NCI-H1417 (cell line): ENCODE measurements around the gene VAC14.

ENCODE experiments used
- DNase-seq, 3 experiments: peaks; one replicate each; lab custom pipeline; 2025; lab: John Stamatoyannopoulos, UW

Gene VAC14

GRCh38 chr16:70760221-70760620 lies 40.7 kb downstream of the VAC14 start:
- DNase-seq, result no peak

DNA sequence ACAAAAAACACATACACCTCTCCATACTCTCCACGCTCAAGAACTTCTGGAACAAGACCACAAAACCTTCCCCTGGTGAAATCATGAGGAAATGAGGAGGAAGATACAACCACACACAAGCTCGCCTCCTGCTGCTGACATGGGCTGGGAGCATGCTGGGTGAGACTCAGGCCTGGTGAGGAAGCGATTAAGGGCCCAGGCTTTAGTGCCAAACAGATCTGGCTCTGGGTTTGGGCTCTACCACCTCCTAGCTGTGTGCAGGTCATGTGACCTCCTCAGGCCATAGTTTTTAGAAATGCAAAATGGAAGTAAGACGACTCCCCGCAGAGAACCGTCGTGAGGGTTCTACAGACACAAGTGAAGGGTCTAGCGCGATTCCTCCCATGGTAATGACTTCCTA lies 41.3 kb downstream of the VAC14 start:
- no peak for DNase-seq

DNA sequence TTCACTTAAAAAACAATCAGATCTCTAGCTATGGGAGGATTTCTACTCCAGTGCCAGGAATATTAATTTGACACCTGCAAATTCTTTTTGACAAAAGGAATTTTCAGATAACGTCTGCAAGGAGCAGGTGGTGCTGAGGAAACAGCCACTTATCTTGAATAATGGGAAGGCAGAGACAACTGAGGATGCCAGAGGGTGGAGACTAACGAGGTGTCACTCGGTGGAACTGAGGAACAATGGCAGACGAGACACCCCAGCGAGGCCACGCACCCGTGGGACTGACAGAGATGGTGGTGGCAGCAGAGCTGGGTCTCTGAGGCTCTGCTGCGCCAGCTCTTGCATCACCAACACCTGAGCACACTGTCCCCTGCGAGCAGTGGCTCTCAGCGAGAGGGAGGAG lies 42.2 kb downstream of the VAC14 start:
- DNase-seq, result peak in 1 of 3 experiments; percentile 1

GRCh38 chr16:70757183-70757582 lies 43.8 kb downstream of the VAC14 start:
- no peak for DNase-seq

GRCh38 chr16:70756071-70756470 lies 44.9 kb downstream of the VAC14 start:
- DNase-seq, result no peak

DNA sequence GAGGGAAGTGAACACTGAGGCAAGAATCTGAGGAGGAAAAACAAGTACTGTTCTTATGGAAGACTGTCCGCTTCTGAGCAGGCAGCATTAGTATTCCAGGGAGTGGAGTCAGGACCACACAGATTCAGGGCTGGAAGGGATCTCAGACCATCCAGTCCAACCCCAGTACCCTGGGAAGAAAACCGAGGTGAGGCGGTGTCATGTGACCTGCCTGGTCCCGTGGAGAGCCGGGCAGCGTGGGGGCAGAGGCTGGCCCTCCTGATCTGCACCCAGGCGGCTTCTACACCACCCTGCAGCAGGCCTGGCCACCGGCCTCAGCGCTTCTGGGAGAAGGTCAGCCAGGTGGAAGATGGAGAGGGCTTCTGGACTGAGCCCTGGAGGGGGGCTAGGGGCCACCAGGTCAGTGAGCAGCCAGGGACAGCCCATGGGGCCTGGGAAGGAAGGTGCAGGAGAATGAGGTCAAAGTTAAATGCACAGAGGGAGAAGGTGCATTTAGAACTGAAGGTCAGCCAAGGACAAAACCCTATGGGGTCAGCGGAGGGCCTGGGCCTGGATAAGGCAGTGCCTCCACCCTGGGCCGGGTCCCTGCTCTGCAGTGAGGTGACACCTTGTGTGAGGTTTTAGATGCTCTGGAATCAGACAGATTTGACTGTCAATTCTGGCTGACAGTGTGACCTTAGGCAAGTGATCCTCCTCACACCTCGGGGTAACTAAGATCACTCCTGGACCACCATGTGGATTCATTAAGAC lies 45.9 kb downstream of the VAC14 start:
- DNase-seq, result no peak

GRCh38 chr16:70754371-70754770 lies 46.6 kb downstream of the VAC14 start:
- DNase-seq, result no peak

- DNase-seq, result no peak
These were observed 47.1 kb downstream of the VAC14 start for GRCh38 chr16:70753694-70754325.

DNA sequence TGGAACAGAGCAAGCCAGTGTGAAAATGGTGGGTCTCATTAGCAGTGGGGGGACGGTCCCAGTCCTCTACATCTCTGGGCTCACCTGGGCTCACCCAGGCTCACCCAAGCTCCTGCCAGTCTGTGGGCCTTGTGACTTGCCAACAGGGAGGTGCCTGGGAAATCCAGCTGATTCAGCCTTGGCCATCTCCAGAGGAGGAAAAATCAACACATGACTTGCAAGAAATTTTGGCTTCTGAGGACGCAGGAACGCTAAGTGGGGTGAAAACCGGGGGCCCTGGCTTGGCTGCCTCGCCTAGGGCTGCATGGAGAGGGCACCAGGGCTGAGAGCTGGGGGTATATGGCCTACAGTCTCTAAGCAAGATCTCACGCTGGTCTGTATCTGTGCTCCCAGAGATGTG lies 47.7 kb downstream of the VAC14 start:
- DNase-seq, result no peak

- DNase-seq, result no peak
These were observed 48.5 kb downstream of the VAC14 start for GRCh38 chr16:70752426-70752825.

DNA sequence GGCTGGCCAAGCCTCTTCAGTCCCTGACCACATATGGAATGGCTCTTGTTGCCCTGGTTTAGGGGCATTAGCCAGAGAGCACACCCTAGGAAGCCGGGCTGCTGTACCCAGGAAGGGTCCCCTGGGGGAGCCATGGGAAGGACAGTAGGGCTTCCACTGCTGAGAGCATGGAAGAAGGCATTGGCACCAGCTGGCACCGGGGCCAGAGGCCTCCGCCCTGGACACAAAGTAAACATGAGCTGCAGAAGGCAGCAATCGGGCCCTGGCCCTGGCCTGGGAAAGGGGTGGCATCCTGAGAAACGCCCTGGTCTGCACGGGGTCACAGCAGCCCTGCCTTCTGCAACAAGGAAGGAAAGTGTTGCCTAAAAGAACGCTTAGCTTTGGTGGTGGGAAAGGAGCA lies 49.4 kb downstream of the VAC14 start:
- DNase-seq, result no peak

GRCh38 chr16:70750893-70751467 lies 50.0 kb downstream of the VAC14 start:
- DNase-seq, result no peak

GRCh38 chr16:70749681-70750601 lies 51.0 kb downstream of the VAC14 start:
- DNase-seq, result peak in 2 of 3 experiments; percentile 10 to 37

GRCh38 chr16:70749006-70749678 lies 51.8 kb downstream of the VAC14 start:
- no peak for DNase-seq

DNA sequence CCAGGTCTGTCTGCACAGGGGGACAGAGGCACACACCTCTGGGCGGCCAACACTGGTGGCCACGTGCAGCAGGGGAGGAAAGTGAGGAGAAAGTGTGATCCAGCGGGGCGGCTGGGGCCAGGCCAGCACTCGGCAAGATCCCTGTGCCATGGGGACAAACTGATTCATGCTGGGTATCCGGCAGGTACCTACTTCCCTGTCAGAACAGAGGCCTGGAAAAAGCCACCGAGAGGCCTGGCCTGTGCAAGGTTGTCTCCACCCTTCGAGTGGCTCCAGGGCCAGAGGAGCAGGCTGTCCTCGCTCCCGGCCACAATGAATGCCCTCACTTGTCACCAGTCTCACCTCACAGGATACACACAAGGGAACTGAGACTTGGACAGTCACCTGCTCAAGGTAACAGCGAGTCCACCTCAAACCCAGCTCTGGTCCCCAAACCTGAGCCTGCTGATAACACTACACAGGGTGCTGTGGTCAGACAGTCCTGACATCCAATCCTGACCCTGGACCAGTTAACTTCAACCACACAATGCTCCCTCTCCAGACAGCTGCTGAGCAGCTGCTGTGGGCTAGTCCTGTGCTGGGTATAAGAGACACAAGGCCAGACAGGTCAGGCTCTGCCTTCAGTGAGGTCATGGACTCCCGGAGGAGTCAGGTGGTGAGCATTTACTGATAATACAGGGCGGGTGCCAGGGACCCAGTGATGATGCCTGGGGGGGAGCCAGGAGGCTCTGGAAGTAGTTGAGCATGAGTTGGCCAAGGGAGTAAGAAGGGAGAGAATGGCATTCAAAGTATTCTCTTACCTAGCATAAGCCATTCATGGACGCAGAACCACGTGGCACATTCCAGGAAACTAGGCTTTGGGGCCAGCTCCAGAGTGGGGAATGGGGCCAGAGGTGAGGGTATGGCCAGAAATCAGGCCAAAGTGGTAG lies 53.0 kb downstream of the VAC14 start:
- no peak for DNase-seq

GRCh38 chr16:70746708-70747424 lies 54.1 kb downstream of the VAC14 start:
- peak in 2 of 3 experiments; percentile 18 to 53 for DNase-seq

GRCh38 chr16:70746040-70746707 lies 54.8 kb downstream of the VAC14 start:
- no peak for DNase-seq

- no peak for DNase-seq
These were observed 55.4 kb downstream of the VAC14 start for GRCh38 chr16:70745536-70746025.

DNA sequence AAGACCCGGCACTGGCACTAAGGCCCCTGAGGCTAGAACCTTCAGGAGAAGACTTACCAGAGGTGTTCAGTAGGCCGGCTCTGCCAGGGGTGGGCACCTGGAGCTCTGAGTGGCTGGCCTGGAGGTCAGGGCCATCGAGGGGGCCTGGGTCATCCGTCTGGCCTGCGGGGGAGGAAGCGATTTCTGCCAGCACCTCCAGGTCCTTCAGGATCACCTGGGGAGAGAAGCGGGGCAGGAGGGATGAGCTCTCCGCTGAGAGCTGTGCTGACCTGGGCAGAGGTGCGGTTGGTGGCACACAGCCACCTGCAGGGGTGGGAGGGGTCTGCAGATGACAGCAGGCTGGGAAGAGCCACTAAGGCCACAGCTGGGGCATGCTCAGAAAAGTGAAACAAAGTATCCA lies 56.6 kb downstream of the VAC14 start:
- no peak for DNase-seq
